ENCODE data around the gene LBX1.

The LBX1 gene

DNA sequence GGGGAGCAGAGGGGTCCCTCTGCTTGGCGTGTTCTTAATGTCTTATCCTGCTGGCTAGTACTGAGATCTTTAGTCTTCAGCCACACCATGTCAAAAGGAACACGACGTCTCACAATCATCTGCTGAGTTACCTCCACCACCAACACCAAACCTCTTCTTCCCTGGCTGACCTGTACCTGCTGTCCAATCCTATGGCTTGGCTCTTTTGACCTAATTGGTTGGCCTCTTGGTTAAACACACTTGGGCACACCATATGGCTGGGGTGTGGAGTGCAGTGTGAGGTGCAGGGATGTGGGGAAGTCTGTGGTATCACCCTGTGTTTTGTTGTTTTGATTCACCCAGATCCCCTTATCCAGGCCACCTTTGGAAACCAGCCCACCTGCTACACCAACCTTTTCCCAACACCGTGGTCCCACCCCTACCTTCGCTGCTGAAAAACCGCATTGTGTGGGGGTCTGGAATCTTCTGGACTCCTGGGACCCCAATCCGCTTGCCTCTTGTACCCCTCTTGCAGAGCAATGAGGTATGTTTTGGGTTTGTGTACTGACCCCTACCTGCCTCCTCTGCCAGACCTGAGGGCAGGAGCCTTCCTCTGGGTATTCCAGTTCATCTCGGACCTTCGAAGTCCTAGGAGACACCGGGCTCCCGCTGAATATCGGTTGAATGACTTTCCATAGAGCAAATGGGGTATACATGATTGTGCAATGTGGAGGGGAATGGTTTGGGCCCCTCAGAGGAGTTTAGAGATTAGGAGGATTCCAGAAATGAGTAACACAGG, 2.8 kb upstream of the LBX1 start:
- TF ChIP-seq, protein P1, sequence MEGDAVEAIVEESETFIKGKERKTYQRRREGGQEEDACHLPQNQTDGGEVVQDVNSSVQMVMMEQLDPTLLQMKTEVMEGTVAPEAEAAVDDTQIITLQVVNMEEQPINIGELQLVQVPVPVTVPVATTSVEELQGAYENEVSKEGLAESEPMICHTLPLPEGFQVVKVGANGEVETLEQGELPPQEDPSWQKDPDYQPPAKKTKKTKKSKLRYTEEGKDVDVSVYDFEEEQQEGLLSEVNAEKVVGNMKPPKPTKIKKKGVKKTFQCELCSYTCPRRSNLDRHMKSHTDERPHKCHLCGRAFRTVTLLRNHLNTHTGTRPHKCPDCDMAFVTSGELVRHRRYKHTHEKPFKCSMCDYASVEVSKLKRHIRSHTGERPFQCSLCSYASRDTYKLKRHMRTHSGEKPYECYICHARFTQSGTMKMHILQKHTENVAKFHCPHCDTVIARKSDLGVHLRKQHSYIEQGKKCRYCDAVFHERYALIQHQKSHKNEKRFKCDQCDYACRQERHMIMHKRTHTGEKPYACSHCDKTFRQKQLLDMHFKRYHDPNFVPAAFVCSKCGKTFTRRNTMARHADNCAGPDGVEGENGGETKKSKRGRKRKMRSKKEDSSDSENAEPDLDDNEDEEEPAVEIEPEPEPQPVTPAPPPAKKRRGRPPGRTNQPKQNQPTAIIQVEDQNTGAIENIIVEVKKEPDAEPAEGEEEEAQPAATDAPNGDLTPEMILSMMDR (IDR thresholded peaks at IDR 0.05; ENCODE audit: extremely low read depth, insufficient read depth, missing control alignments) = no peak
- in situ Hi-C loops (cut with MboI; ENCODE audit: low pct_unique_long_range_greater_than_20kb, low sequenced_read_pairs, unreplicated experiment) = no loop called here
- DNase-seq (ENCODE audit: low spot score) = no peak

DNA sequence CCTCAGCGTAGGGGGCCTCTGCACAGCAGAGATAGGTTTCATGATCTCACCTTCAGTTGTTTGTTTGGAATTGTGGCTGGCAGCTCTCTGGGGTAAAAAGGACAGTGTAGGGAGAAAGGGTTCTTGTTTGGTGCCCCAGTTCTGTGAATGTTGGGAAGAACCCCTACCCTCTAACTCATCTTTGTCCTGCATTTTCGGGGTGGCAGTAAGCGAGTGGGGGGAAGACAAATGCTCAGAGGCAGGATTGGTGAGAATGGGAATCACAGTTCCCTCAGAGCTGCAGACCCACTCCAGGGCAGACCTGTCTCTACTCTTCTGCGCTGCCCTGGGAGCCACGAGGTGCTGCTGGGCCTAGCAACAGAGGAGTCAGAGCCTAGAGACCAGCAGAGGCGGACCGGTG, 1.8 kb upstream of the LBX1 start:
- DNase-seq (ENCODE audit: low spot score) = no peak
- in situ Hi-C loops (cut with MboI; ENCODE audit: low pct_unique_long_range_greater_than_20kb, low sequenced_read_pairs, unreplicated experiment) = no loop called here
- TF ChIP-seq, protein P1 (IDR thresholded peaks at IDR 0.05; ENCODE audit: extremely low read depth, insufficient read depth, missing control alignments) = no peak

DNA sequence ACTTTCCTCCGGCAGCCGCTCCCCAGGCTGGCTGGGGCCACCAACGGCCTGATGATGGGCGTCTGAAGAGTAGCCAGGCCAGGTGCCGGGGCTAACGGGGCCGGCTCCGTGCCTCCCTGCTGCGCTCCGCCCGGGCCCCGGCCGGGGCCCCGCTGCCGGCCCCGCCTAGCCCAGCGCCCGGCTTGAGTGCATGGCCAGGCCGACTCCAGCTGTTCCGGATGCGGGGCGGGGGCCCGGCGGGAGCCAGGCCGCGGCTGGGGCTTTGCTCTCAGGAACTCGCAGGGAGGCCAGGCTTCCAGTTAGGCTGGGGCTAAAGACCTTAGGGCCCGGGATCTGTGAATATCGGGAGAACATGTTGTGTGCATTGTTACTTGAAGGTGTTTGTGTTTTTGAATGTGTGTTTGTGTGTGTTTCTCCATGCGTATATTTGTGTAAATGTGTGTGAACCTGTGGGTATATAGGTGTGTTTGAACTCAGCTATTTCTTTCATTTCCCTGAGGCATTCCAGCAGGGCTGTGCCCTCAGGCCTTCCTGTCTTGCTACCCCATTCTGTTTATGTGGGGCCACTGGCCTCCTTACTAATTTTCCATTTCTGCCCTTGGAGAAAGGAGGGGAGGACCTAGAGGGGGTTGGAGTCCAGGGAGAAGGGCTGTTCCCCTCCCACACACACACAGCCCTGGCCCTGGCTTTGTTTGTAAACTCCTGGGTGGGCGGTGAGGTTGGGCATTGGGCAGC, 1.1 kb upstream of the LBX1 start:
- TF ChIP-seq, protein P1 (IDR thresholded peaks at IDR 0.05; ENCODE audit: extremely low read depth, insufficient read depth, missing control alignments) = no peak
- in situ Hi-C loops (cut with MboI; ENCODE audit: low pct_unique_long_range_greater_than_20kb, low sequenced_read_pairs, unreplicated experiment) = no loop called here
- no peak for DNase-seq (ENCODE audit: low spot score)

DNA sequence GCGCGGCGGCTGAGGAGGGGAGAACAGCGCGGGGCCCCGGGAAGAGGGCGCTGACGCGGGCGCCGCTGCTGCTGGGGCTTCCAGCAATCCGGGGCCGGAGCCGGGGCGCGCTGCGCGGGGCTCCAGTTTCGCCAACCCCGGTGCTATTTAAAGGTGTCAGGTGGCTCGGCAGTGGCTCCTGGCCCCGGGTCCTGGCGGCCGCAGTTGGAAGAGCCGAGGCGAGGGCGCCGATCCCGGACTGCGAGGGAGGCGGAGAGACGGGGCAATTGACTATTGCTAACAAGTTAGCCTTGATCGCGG, 347 bp downstream of the LBX1 start:
- DNase-seq (ENCODE audit: low spot score) = no peak
- TF ChIP-seq, protein P1 (IDR thresholded peaks at IDR 0.05; ENCODE audit: extremely low read depth, insufficient read depth, missing control alignments) = no peak
- in situ Hi-C loops (cut with MboI; ENCODE audit: low pct_unique_long_range_greater_than_20kb, low sequenced_read_pairs, unreplicated experiment) = no loop called here

DNA sequence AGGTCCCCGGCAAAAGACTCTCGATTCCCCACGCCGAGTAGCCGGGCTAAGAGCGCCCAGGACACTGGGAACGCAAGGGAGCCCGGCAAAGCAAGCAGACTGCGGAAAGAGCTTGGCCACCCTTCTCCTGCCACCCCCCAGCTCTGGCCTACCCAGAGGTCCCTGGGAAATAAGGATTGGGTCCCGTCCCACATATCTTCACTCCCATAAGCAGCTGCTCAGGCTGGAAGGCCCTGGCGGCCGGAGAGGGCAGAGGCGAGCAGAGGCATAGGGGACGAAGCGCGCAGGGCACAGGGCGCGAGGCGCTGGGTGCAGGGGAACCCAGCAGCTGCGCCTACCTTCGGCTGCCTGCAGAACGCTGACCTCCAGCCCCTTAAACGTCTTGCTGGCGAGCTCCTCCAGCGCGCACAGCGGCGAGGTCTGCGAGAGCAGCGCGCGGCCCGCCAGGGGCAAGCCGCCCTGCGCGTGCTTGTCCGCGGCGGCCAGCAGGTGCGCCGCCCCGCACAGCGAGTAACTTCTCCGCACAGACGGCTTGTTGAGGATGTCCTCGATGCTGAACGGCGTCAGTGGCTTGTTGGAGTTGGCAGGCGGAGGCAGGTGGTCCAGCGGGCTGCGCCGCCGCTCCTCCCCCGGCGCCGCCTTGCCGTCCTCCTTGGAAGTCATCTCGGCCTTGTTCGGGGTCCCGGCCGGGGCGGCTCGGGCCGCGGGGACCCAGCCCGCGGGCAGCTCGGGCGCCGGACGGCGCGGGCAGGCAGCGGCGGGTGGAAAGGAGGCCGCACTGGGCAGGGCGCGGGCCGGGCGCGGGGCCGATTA, 904 bp downstream of the LBX1 start:
- TF ChIP-seq, protein P1 (IDR thresholded peaks at IDR 0.05; ENCODE audit: extremely low read depth, insufficient read depth, missing control alignments) = no peak
- no peak for DNase-seq (ENCODE audit: low spot score)
- in situ Hi-C loops (cut with MboI; ENCODE audit: low pct_unique_long_range_greater_than_20kb, low sequenced_read_pairs, unreplicated experiment) = no loop called here

DNA sequence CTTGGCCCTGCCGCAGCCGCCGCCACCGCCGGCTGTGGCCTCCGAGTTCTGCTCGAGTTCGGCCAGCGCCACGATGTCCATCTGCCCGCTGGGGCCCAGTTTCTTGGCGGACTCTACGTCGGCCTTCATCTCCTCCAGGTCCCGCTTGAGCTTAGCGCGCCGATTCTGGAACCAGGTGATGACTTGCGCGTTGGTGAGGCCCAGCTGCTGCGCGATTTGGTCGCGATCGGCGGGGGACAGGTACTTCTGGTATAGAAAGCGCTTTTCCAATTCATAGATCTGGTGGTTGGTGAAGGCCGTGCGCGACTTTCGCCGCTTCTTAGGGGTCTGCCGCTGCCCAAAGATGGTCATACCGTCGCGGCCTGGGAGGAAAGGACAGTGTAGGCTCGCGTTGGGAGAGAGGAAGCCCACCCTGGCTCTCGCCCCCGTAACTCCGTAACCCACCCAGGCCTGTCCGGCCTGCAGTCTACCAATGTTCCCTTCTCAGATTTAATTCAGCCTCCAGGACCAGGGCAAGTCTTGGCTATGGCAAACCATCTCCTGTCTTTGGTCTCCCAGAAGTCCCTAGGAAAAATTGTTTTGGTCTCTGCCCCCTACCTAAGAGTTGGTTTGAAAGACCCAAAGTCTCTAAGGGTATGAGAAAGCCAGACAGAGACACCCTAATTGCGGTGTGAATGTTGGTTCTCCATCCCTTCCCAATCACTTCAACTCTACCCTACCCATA, 1.7 kb downstream of the LBX1 start:
- DNase-seq (ENCODE audit: low spot score) = no peak
- TF ChIP-seq, protein P1 (IDR thresholded peaks at IDR 0.05; ENCODE audit: extremely low read depth, insufficient read depth, missing control alignments) = no peak
- in situ Hi-C loops (cut with MboI; ENCODE audit: low pct_unique_long_range_greater_than_20kb, low sequenced_read_pairs, unreplicated experiment) = no loop called here
